NCI-H2107 treated with DMSO at 0.1 percent for 48 hours (cell line): ENCODE data around the gene WASL.
A peak's percentile ranks its signal among the peaks of the same experiment; 100 is the strongest.

Experiments used
- DNase-seq: peaks from one replicate; lab custom pipeline; 2025; ENCODE audit not compliant: unreplicated experiment; lab: John Stamatoyannopoulos, UW

Gene WASL

GRCh38 chr7:123662755-123663154 is 86.0 kb downstream of the WASL start:
- no peak for DNase-seq

GRCh38 chr7:123662293-123662692 is 86.5 kb downstream of the WASL start:
- DNase-seq, result no peak

GRCh38 chr7:123661765-123662164 is 87.0 kb downstream of the WASL start:
- no peak for DNase-seq

GRCh38 chr7:123660514-123661354 is 88.1 kb downstream of the WASL start:
- no peak for DNase-seq

- DNase-seq, result no peak
Observed at GRCh38 chr7:123658023-123658422, 90.8 kb downstream of the WASL start.

- no peak for DNase-seq
Observed at GRCh38 chr7:123657304-123657685, 91.5 kb downstream of the WASL start.

- DNase-seq, result no peak
Observed at GRCh38 chr7:123656544-123657303, 92.1 kb downstream of the WASL start.

GRCh38 chr7:123655614-123656013 is 93.2 kb downstream of the WASL start, which contains the start of gene LMOD2:
Gene LMOD2 (plus strand): TSS chr7:123655866. CDS start chr7:123655964, 98 bp downstream.
- no peak for DNase-seq

GRCh38 chr7:123653162-123653561 is 95.6 kb downstream of the WASL start:
- no peak for DNase-seq

- DNase-seq, result no peak
Observed at GRCh38 chr7:123652406-123652805, 96.4 kb downstream of the WASL start.

GRCh38 chr7:123650595-123650994 is 98.2 kb downstream of the WASL start:
- DNase-seq, result no peak

- no peak for DNase-seq
Observed at GRCh38 chr7:123649964-123650363, 98.8 kb downstream of the WASL start.

- no peak for DNase-seq
Observed at GRCh38 chr7:123647106-123647730, 101.6 kb downstream of the WASL start.

GRCh38 chr7:123645516-123645915 is 103.3 kb downstream of the WASL start:
- DNase-seq, result no peak

GRCh38 chr7:123643495-123644441 is 105.0 kb downstream of the WASL start:
- DNase-seq, result peak; percentile 89

- DNase-seq, result no peak
Observed at GRCh38 chr7:123641901-123642300, 106.9 kb downstream of the WASL start.

GRCh38 chr7:123640583-123640982 is 108.2 kb downstream of the WASL start:
- DNase-seq, result no peak

GRCh38 chr7:123639631-123640030 is 109.2 kb downstream of the WASL start:
- no peak for DNase-seq

- no peak for DNase-seq
Observed at GRCh38 chr7:123637878-123638277, 110.9 kb downstream of the WASL start.

GRCh38 chr7:123637203-123637602 is 111.6 kb downstream of the WASL start:
- no peak for DNase-seq
